Panc1 (cell line): ENCODE measurements around the gene CCDC183.
A peak's percentile ranks its signal among the peaks of the same experiment; 100 is the strongest.

Experiments
- CTCF ChIP-seq: fragments of 450-650 bp; IDR thresholded peaks from 2 replicates; pipeline ENCODE4 v1.5.1; 2017; ENCODE audit warnings: mild to moderate bottlenecking
- POLR2AphosphoS5 ChIP-seq: IDR thresholded peaks from 2 replicates; pipeline ENCODE4 v1.6.1; 2012; ENCODE audit warnings: mild to moderate bottlenecking, low read depth, low read length, moderate library complexity
- REST ChIP-seq, 2 experiments: IDR thresholded peaks; 2 replicates each; pipeline ENCODE4 v1.6.1; 2011 to 2012; ENCODE audit warnings: low read depth in 2 of 2, control low read depth in 1 of 2, low read length in 1 of 2, mild to moderate bottlenecking in 1 of 2, moderate library complexity in 1 of 2; ENCODE audit not compliant: insufficient read depth in 1 of 2
- SIN3A ChIP-seq: IDR thresholded peaks from 2 replicates; pipeline ENCODE4 v1.6.1; 2012; ENCODE audit warnings: low read depth, mild to moderate bottlenecking, low read length, moderate library complexity, borderline replicate concordance; ENCODE audit not compliant: insufficient read depth
- TCF7L2 ChIP-seq: IDR thresholded peaks from 2 replicates; pipeline ENCODE4 v1.6.1; 2011; ENCODE audit warnings: mild to moderate bottlenecking, low read depth, low read length, inconsistent platforms

DNA sequence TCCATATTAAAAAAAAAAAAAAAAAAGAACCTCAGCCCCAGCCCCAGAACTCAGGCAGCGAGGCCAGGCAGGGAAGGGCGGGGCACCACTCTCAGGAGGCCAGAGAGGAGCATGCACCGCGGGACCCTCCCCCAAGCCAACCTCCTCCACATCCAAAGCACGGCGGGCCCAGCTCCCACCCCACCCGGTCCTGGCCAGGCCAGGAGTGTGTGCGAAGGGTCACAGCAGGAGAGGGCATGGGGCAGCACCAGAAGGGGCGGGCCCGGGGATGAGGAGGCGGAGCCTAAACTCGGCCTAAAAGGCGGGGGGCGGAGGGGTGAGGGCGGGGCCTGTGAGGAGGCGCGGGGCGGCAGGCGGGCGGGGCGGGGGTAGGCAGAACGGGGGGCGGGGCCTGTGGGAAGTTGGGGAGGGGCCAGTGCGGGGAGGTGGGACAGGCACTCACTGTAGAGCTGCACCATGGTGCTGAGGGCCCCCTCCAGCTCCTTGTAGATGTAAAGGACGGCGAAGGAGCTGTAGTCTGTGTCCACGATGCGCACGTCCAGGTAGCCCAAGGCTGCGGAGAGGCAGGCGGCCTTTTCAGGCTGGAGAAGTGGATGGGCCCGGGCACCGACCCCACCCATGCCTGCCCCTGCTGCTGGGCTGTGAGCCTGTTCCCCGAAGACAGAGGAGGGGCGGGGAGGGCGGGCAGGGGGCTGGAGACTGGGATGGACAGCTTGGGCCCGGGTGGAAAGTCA, 33.1 kb upstream of the CCDC183 start:
- TF ChIP-seq CTCF: peak; percentile 22; the same call in 1 of the 2 replicates
- TF ChIP-seq POLR2AphosphoS5: no peak
- no peak for TF ChIP-seq REST (IDR thresholded peaks at IDR 0.05; ENCODE audit: insufficient read depth in 1 of 2, low read depth in 2 of 2, low read length in 1 of 2)
- TF ChIP-seq TCF7L2: no peak
- no peak for TF ChIP-seq SIN3A
